SK-N-SH (cell line): ENCODE data around the gene MGST2. TPM values are rescaled to one million over a fixed set of nuclear protein-coding genes. Genes with fewer than 3 reads are reported as not detected.

Experiments used
- CTCF ChIA-PET: fragments of 300-600, 350-600 bp; formaldehyde crosslinking; extraction: SDS; loops from one replicate; lab custom pipeline; 2021; lab: Yijun Ruan, JAX
- POLR2A ChIA-PET: fragments of 350-600 bp; sonication (Branson Sonifier 250); formaldehyde crosslinking; extraction: SDS; loops from one replicate; lab custom pipeline; 2020; ENCODE audit warnings: antibody characterized with exemption, inconsistent platforms; lab: Yijun Ruan, JAX
- DNase-seq: peaks from one replicate; pipeline ENCODE4 v3.0.0; 2012
- H2AFZ ChIP-seq: fragments of 200-600 bp; sonication (generic); 2 replicates; pipeline ENCODE4 v1.8.1; 2016; ENCODE audit warnings: antibody characterized with exemption, mild to moderate bottlenecking, low read depth
- H3F3A ChIP-seq: fragments of 200-600 bp; sonication (generic); replicated peaks from 2 replicates; pipeline ENCODE3; 2016; ENCODE audit warnings: antibody characterized with exemption, mild to moderate bottlenecking; ENCODE audit not compliant: insufficient read depth
- H3K27ac ChIP-seq, 2 experiments: fragments of 200-500 bp in 1 of 2; fragments of 200-600 bp in 1 of 2; sonication (Bioruptor generic) in 1 of 2; sonication (generic), shearing (Covaris generic) in 1 of 2; 2 replicates each; pipeline versions ENCODE4 v1.5.1 to v1.6.1; 2014 to 2016; ENCODE audit warnings: low read depth in 2 of 2, inconsistent platforms in 1 of 2, low read length in 1 of 2, mild to moderate bottlenecking in 1 of 2, mixed read lengths in 1 of 2
- H3K27me3 ChIP-seq: fragments of 200-600 bp; sonication (generic), shearing (Covaris generic); 2 replicates; pipeline ENCODE4 v1.6.1; 2016; ENCODE audit warnings: mixed run types; ENCODE audit not compliant: insufficient read depth
- H3K36me3 ChIP-seq, 2 experiments: fragments of 200-500 bp in 1 of 2; fragments of 200-600 bp in 1 of 2; sonication (Bioruptor generic) in 1 of 2; sonication (generic) in 1 of 2; replicated peaks in 1 of 2; 2 replicates each; pipeline versions ENCODE3 to v1.5.1; 2014 to 2016; ENCODE audit warnings: low read length in 1 of 2, mild to moderate bottlenecking in 1 of 2; ENCODE audit not compliant: insufficient read depth in 2 of 2, control insufficient read depth in 1 of 2
- H3K4me1 ChIP-seq, 2 experiments: fragments of 200-500 bp in 1 of 2; fragments of 200-600 bp in 1 of 2; sonication (Bioruptor generic) in 1 of 2; sonication (generic), shearing (Covaris generic) in 1 of 2; 2 replicates each; pipeline versions ENCODE4 v1.5.1 to v1.6.1; 2014 to 2016; ENCODE audit warnings: low read depth in 1 of 2, low read length in 1 of 2, mixed run types in 1 of 2; ENCODE audit not compliant: insufficient read depth in 2 of 2, control insufficient read depth in 1 of 2
- H3K4me2 ChIP-seq: fragments of 200-600 bp; sonication (generic), shearing (Covaris generic); 2 replicates; pipeline ENCODE4 v1.6.1; 2017; ENCODE audit warnings: mixed run types
- H3K4me3 ChIP-seq, 2 experiments: fragments of 200-500 bp in 1 of 2; fragments of 200-600 bp in 1 of 2; sonication (Bioruptor generic) in 1 of 2; sonication (generic), shearing (Covaris generic) in 1 of 2; 2 replicates each; pipeline versions ENCODE4 v1.5.1 to v1.8.1; 2014 to 2016; ENCODE audit warnings: low read depth in 2 of 2, inconsistent platforms in 1 of 2, low read length in 1 of 2, mild to moderate bottlenecking in 1 of 2, mixed read lengths in 1 of 2, moderate library complexity in 1 of 2
- H3K79me2 ChIP-seq: fragments of 200-600 bp; sonication (generic); 2 replicates; pipeline ENCODE4 v1.8.1; 2017; ENCODE audit warnings: mild to moderate bottlenecking; ENCODE audit not compliant: insufficient read depth
- H3K9ac ChIP-seq: fragments of 200-600 bp; sonication (generic); 2 replicates; pipeline ENCODE4 v1.6.1; 2017; ENCODE audit warnings: mixed run types
- H3K9me2 ChIP-seq: fragments of 200-600 bp; sonication (generic); 2 replicates; pipeline ENCODE4 v1.6.1; 2017; ENCODE audit warnings: mixed run types
- H3K9me3 ChIP-seq: fragments of 200-600 bp; sonication (generic); 2 replicates; pipeline ENCODE4 v1.6.1; 2017; ENCODE audit warnings: mixed run types, mild to moderate bottlenecking, moderate library complexity
- H4K20me1 ChIP-seq: fragments of 200-600 bp; sonication (generic); 2 replicates; pipeline ENCODE4 v1.6.1; 2017; ENCODE audit warnings: mild to moderate bottlenecking, mixed run types; ENCODE audit not compliant: insufficient read depth
- CHD2 ChIP-seq: fragments of 150-350 bp; IDR thresholded peaks from 2 replicates; pipeline ENCODE4 v1.6.1; 2018; ENCODE audit warnings: low read length; ENCODE audit not compliant: partially characterized antibody
- EP300 ChIP-seq, 2 experiments: IDR thresholded peaks; 2 replicates each; pipeline versions ENCODE4 v1.4.0 to v1.6.1; 2012; ENCODE audit warnings: borderline replicate concordance in 1 of 2, low read depth in 1 of 2, low read length in 1 of 2
- EZH2phosphoT487 ChIP-seq: fragments of 200-600 bp; sonication (generic); IDR thresholded peaks from 2 replicates; pipeline ENCODE4 v1.6.1; 2017; ENCODE audit warnings: low read depth, mixed run types, mild to moderate bottlenecking, antibody characterized with exemption, moderate library complexity, borderline replicate concordance
- FOSL2 ChIP-seq: IDR thresholded peaks from 2 replicates; pipeline ENCODE4 v1.4.0; 2012; ENCODE audit warnings: low read depth, mild to moderate bottlenecking, moderate library complexity, borderline replicate concordance
- FOXJ3 ChIP-seq: sonication (generic); formaldehyde crosslinking; IDR thresholded peaks from 2 replicates; pipeline ENCODE4 v1.5.1; 2020; ENCODE audit warnings: mild to moderate bottlenecking, missing genetic modification reagents
- FOXM1 ChIP-seq: IDR thresholded peaks from 2 replicates; pipeline ENCODE4 v1.4.0; 2012; ENCODE audit warnings: low read depth, mild to moderate bottlenecking
- GATA2 ChIP-seq: sonication (generic); formaldehyde crosslinking; IDR thresholded peaks from 2 replicates; pipeline ENCODE4 v1.5.0; 2020; ENCODE audit warnings: mild to moderate bottlenecking, missing genetic modification reagents
- JUND ChIP-seq: IDR thresholded peaks from 2 replicates; pipeline ENCODE4 v1.4.0; 2012
- MXI1 ChIP-seq: IDR thresholded peaks from 2 replicates; pipeline ENCODE4 v1.6.1; 2012; ENCODE audit warnings: mild to moderate bottlenecking, low read depth, low read length, improper control_type of control experiment
- NFIC ChIP-seq: IDR thresholded peaks from 2 replicates; pipeline ENCODE4 v1.4.0; 2012; ENCODE audit warnings: borderline replicate concordance
- POLR2AphosphoS5 ChIP-seq: IDR thresholded peaks from 2 replicates; pipeline ENCODE4 v1.6.1; 2012; ENCODE audit warnings: low read depth, low read length
- RFX5 ChIP-seq: IDR thresholded peaks from 2 replicates; pipeline ENCODE4 v1.6.1; 2012; ENCODE audit warnings: mild to moderate bottlenecking, improper control_type of control experiment, low read length
- RXRA ChIP-seq: IDR thresholded peaks from 2 replicates; pipeline ENCODE4 v1.4.0; 2012; ENCODE audit warnings: low read depth, mild to moderate bottlenecking, borderline replicate concordance
- SIN3A ChIP-seq: IDR thresholded peaks from 2 replicates; pipeline ENCODE4 v1.6.1; 2012; ENCODE audit warnings: low read depth, mild to moderate bottlenecking, low read length, moderate library complexity, borderline replicate concordance
- TAF1 ChIP-seq: IDR thresholded peaks from 2 replicates; pipeline ENCODE4 v1.6.1; 2012; ENCODE audit warnings: low read depth, mild to moderate bottlenecking, low read length, moderate library complexity, borderline replicate concordance
- TCF12 ChIP-seq: IDR thresholded peaks from 2 replicates; pipeline ENCODE4 v1.4.0; 2012
- TEAD4 ChIP-seq: IDR thresholded peaks from 2 replicates; pipeline ENCODE4 v1.4.0; 2012; ENCODE audit warnings: mild to moderate bottlenecking, borderline replicate concordance; ENCODE audit not compliant: insufficient read depth
- YY1 ChIP-seq: IDR thresholded peaks from 2 replicates; pipeline ENCODE4 v1.4.0; 2012; ENCODE audit warnings: low read depth, mild to moderate bottlenecking
- WGBS: methylation state at CpG from one replicate; pipeline ENCODE4 v1.1.6; 2017; ENCODE audit warnings: low lambda C conversion rate; 5-methylcytosine and 5-hydroxymethylcytosine counted together
- polyA plus RNA-seq, 3 experiments: library from polyadenylated mRNA; depleted of rRNA; stranded (reverse); fragments of >200 nt; gene quantifications; 2 replicates each; pipeline ENCODE4 v1.2.3, GENCODE V29; 2012
- TF ChIP-seq, protein P1 (sequence below): IDR thresholded peaks from 2 replicates; pipeline ENCODE4; 2012
- TF ChIP-seq, protein P2 (sequence below): IDR thresholded peaks from 2 replicates; pipeline ENCODE4 v1.6.1; 2012; ENCODE audit warnings: mild to moderate bottlenecking, low read depth, low read length, moderate library complexity
- TF ChIP-seq, protein P3 (sequence below): fragments of 150-350 bp; IDR thresholded peaks from 2 replicates; pipeline ENCODE4 v1.6.1; 2016; ENCODE audit warnings: mild to moderate bottlenecking, low read depth, low read length
- TF ChIP-seq, protein P4 (sequence below): IDR thresholded peaks from 2 replicates; pipeline ENCODE4 v1.4.0; 2012; ENCODE audit warnings: low read depth, borderline replicate concordance
- TF ChIP-seq, protein P5 (sequence below): fragments of 200-600 bp; sonication (generic); IDR thresholded peaks from 2 replicates; pipeline ENCODE4 v1.6.1; 2017; ENCODE audit warnings: antibody characterized with exemption, mild to moderate bottlenecking, moderate library complexity

The MGST2 gene
- polyA plus RNA-seq, 1 of the 3 experiments (the other 2 are of a cell fraction) = 26.5 TPM

DNA sequence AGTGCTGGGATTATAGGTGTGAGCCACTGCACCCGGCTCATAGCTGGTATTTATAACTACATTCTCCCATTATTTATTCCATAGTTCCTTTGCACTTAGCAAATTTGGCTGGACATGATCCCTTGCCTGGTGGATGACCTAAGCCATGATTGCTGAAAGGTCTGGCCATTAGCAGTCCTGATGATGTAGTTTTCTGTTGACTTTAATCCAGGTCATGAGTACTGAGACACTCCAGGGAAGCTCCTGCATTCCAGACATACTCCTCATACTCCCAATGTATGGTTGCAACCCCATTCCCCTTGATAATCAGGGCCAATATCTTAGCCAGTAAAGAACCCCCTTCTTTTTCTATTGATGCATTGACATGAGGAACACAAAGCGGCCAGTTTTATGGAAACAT, 24.4 kb upstream of the MGST2 start:
- TF ChIP-seq FOSL2 (peak; percentile 27; the same call in 1 of the 2 replicates), POLR2AphosphoS5 (no peak), MXI1 (no peak), EZH2phosphoT487 (no peak), FOXM1 (no peak), RXRA (no peak), TAF1 (no peak), FOXJ3 (CRISPR knock-in tag) (no peak), JUND (no peak), NFIC (no peak), CHD2 (no peak), RFX5 (no peak), TEAD4 (no peak), TCF12 (peak; percentile 80), SIN3A (no peak), EP300 (IDR thresholded peaks at IDR 0.05; ENCODE audit: borderline replicate concordance in 1 of 2, low read depth in 1 of 2, low read length in 1 of 2) (peak in 1 of 2 experiments; percentile 47; a peak in 1 of 4 replicates), GATA2 (CRISPR knock-in tag) (no peak), YY1 (no peak)
- TF ChIP-seq, protein P1, sequence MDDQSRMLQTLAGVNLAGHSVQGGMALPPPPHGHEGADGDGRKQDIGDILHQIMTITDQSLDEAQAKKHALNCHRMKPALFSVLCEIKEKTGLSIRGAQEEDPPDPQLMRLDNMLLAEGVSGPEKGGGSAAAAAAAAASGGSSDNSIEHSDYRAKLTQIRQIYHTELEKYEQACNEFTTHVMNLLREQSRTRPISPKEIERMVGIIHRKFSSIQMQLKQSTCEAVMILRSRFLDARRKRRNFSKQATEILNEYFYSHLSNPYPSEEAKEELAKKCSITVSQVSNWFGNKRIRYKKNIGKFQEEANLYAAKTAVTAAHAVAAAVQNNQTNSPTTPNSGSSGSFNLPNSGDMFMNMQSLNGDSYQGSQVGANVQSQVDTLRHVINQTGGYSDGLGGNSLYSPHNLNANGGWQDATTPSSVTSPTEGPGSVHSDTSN = peak; percentile 69
- TF ChIP-seq, protein P2, sequence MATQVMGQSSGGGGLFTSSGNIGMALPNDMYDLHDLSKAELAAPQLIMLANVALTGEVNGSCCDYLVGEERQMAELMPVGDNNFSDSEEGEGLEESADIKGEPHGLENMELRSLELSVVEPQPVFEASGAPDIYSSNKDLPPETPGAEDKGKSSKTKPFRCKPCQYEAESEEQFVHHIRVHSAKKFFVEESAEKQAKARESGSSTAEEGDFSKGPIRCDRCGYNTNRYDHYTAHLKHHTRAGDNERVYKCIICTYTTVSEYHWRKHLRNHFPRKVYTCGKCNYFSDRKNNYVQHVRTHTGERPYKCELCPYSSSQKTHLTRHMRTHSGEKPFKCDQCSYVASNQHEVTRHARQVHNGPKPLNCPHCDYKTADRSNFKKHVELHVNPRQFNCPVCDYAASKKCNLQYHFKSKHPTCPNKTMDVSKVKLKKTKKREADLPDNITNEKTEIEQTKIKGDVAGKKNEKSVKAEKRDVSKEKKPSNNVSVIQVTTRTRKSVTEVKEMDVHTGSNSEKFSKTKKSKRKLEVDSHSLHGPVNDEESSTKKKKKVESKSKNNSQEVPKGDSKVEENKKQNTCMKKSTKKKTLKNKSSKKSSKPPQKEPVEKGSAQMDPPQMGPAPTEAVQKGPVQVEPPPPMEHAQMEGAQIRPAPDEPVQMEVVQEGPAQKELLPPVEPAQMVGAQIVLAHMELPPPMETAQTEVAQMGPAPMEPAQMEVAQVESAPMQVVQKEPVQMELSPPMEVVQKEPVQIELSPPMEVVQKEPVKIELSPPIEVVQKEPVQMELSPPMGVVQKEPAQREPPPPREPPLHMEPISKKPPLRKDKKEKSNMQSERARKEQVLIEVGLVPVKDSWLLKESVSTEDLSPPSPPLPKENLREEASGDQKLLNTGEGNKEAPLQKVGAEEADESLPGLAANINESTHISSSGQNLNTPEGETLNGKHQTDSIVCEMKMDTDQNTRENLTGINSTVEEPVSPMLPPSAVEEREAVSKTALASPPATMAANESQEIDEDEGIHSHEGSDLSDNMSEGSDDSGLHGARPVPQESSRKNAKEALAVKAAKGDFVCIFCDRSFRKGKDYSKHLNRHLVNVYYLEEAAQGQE = no peak
- TF ChIP-seq, protein P3, sequence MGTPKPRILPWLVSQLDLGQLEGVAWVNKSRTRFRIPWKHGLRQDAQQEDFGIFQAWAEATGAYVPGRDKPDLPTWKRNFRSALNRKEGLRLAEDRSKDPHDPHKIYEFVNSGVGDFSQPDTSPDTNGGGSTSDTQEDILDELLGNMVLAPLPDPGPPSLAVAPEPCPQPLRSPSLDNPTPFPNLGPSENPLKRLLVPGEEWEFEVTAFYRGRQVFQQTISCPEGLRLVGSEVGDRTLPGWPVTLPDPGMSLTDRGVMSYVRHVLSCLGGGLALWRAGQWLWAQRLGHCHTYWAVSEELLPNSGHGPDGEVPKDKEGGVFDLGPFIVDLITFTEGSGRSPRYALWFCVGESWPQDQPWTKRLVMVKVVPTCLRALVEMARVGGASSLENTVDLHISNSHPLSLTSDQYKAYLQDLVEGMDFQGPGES = no peak
- TF ChIP-seq, protein P4, sequence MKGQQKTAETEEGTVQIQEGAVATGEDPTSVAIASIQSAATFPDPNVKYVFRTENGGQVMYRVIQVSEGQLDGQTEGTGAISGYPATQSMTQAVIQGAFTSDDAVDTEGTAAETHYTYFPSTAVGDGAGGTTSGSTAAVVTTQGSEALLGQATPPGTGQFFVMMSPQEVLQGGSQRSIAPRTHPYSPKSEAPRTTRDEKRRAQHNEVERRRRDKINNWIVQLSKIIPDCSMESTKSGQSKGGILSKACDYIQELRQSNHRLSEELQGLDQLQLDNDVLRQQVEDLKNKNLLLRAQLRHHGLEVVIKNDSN = no peak
- TF ChIP-seq, protein P5, sequence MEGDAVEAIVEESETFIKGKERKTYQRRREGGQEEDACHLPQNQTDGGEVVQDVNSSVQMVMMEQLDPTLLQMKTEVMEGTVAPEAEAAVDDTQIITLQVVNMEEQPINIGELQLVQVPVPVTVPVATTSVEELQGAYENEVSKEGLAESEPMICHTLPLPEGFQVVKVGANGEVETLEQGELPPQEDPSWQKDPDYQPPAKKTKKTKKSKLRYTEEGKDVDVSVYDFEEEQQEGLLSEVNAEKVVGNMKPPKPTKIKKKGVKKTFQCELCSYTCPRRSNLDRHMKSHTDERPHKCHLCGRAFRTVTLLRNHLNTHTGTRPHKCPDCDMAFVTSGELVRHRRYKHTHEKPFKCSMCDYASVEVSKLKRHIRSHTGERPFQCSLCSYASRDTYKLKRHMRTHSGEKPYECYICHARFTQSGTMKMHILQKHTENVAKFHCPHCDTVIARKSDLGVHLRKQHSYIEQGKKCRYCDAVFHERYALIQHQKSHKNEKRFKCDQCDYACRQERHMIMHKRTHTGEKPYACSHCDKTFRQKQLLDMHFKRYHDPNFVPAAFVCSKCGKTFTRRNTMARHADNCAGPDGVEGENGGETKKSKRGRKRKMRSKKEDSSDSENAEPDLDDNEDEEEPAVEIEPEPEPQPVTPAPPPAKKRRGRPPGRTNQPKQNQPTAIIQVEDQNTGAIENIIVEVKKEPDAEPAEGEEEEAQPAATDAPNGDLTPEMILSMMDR = no peak
- Histone ChIP-seq H2AFZ (no peak overlapping the region), H3K79me2 (no peaks in the 10 kb centered on the region), H3K9ac (no peak overlapping the region), H3K4me1 (no peaks in the 10 kb centered on the region), H3K27ac (no peak overlapping the region), H3K4me2 (no peak overlapping the region), H3K27me3 (no peaks in the 10 kb centered on the region), H3K36me3 (no peaks in the 10 kb centered on the region), H3K9me3 (no peaks in the 10 kb centered on the region; the same call in 1 of the 2 replicates), H4K20me1 (no peaks in the 10 kb centered on the region), H3K9me2 (no peaks in the 10 kb centered on the region), H3F3A (no peaks in the 10 kb centered on the region), H3K4me3 (no peak overlapping the region)
- 76% methylated on average over 2 of the region's 2 CpGs for WGBS
- DNase-seq = no peak
- ChIA-PET CTCF (interaction anchor here (0.9 to 3.8 kb wide), 4 partner anchors 11 to 38 kb away, joined by 3 to 24 read pairs (median 8); no protein-coding TSS in a partner anchor), POLR2A (no interaction called here)
